ENCODE results near the gene OBSCN.

The OBSCN gene, protein sequence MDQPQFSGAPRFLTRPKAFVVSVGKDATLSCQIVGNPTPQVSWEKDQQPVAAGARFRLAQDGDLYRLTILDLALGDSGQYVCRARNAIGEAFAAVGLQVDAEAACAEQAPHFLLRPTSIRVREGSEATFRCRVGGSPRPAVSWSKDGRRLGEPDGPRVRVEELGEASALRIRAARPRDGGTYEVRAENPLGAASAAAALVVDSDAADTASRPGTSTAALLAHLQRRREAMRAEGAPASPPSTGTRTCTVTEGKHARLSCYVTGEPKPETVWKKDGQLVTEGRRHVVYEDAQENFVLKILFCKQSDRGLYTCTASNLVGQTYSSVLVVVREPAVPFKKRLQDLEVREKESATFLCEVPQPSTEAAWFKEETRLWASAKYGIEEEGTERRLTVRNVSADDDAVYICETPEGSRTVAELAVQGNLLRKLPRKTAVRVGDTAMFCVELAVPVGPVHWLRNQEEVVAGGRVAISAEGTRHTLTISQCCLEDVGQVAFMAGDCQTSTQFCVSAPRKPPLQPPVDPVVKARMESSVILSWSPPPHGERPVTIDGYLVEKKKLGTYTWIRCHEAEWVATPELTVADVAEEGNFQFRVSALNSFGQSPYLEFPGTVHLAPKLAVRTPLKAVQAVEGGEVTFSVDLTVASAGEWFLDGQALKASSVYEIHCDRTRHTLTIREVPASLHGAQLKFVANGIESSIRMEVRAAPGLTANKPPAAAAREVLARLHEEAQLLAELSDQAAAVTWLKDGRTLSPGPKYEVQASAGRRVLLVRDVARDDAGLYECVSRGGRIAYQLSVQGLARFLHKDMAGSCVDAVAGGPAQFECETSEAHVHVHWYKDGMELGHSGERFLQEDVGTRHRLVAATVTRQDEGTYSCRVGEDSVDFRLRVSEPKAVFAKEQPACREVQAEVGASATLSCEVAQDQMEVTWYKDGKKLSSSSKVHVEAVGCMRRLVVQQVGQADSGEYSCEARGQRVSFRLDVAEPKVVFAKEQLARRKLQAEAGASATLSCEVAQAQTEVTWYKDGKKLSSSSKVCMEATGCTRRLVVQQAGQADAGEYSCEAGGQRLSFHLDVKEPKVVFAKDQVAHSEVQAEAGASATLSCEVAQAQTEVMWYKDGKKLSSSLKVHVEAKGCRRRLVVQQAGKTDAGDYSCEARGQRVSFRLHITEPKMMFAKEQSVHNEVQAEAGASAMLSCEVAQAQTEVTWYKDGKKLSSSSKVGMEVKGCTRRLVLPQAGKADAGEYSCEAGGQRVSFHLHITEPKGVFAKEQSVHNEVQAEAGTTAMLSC (N-terminal part only)

DNA sequence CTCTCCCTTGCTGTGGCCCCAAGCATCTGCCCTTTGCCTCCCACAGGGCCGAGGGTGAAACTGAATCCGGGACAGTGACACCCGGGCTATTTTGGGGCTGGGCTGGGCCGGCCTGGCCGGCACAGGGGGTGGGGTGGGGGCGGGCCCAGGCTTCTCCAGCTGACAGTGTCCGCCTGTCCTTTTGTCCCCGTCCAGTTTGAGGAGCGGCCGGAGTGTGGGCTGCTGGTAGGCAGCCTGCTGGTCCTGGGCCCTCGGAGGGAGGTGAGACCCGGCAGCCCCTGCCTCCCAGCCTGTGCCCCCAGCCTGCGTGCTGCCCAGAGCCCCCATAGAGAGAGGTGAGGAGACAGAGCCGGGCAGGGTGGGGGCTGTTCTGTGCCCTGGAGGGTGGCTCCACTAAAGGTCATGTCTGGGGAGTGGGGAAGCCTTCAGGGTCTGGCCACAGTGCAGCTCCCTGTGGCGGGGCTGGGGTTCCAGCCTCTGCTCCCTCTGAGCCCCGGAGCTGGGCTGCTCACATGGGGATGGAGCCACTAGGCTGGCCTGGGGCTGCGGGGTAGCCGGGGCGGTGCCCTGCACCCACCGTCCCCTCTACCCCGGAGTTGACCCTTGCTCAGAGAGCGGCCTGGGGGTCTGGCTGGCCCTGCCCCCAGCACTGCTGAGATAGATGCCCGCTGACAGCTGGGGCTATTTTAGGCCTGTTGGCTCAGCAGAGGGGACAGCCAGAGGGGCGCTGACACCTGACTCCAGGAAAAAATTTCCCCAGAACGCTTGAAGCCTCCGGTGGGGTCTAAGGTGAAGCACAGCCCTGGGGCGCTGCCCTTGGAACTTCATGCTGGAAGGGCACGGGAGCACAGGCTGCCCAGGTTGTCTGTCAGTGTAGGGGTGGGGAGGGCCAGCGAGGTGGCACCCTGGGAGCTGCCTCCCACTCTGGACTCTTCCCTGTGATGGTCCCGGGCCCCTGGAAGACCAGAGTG lies at the start of gene OBSCN:
OBSCN (plus strand) TSS at position 194 of the 971 bp plus-strand sequence. CDS start 3,740 bp downstream, outside the sequence.
- DNase-seq, result no peak

DNA sequence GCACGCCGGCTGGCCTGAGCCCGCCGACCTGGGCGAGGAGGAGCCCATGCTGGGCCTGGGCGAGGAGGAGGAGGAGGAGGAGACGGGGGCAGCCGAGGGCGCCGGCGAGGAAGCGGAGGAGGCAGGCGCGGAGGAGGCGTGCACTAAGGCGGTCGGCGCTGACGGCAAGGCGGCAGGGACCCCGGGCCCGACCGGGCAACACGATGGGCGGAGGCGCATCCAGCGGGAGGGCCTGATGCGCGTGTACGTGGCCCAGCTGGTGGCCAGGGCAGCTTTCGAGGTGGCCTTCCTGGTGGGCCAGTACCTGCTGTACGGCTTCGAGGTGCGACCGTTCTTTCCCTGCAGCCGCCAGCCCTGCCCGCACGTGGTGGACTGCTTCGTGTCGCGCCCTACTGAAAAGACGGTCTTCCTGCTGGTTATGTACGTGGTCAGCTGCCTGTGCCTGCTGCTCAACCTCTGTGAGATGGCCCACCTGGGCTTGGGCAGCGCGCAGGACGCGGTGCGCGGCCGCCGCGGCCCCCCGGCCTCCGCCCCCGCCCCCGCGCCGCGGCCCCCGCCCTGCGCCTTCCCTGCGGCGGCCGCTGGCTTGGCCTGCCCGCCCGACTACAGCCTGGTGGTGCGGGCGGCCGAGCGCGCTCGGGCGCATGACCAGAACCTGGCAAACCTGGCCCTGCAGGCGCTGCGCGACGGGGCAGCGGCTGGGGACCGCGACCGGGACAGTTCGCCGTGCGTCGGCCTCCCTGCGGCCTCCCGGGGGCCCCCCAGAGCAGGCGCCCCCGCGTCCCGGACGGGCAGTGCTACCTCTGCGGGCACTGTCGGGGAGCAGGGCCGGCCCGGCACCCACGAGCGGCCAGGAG lies 49.5 kb upstream of the OBSCN start:
- no peak for DNase-seq

DNA sequence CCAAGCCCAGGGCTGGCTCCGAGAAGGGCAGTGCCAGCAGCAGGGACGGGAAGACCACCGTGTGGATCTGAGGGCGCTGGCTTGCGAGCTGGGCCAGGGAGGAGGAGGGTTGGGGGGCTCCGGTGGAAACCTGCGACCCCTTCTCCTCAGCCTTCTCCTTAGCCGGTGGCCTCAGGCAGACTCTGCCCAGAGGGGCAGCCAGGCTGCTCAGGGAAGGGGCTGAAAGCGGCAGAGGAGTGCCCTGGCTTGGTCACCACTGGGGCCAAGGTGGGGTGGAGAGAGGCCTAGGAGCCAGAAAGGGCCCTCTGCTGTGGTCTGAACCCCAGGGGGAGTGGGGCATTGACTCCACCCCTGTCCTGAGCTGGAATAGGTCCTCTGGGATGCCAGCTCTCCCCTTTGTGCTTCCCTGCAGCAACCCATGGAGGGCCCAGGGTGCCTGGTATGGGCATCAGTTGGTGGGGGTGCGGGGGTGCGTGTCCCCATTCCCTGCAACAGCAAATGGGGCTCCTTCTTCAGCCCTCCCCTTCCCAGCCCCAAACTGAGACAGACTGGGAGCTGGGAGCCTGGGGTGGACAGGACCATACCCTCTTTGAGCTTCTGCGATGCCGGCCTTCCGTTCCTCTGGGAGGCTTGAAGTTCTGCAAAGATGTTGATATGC lies 48.7 kb upstream of the OBSCN start:
- no peak for DNase-seq

DNA sequence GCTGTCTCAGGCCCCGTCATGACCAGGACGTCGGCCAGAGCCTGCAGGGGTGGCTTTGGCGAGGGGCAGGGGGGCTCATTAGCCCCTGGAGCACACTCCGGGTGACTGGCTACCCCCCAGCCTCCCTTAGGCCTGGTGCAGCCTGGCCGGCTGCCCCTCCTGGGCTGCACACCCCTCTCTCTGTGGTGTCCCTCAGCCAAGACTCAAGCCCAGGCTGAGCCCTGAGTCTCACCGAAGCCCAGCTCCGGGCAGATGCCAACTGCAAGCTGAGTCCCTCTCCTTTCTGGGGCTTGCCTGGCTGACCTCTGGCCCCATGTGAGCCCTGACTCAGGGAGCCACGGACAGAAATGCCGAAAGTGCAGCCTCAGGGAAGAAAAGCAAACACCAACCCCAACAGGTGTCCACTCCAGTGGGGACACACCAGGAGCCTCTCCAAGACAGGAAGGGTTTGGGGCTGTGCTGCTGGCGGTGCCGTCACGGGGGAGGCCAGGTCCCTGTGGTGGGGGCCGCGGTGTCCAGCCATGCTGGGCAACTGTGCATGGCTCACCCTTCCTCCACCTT lies 47.6 kb upstream of the OBSCN start:
- DNase-seq, result no peak

DNA sequence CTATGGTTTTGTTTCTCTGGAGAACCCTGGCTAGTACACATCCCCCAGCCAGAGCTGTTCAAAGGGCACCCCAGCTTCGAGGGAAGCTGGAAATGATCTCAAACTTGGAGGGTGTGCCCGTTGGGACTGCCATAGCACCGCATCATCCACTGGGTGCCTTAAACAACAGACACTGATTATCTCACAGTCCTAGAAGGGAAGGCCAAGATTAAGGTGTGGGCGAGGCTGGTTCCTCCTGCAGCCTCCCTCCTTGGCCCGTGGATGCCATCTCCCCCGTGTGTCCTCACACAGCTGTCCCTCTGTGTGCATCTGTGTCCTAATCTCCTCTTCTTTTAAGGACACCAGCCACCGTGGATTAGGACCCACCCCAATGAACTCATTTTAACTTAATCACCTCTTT lies 46.5 kb upstream of the OBSCN start:
- DNase-seq, result no peak

DNA sequence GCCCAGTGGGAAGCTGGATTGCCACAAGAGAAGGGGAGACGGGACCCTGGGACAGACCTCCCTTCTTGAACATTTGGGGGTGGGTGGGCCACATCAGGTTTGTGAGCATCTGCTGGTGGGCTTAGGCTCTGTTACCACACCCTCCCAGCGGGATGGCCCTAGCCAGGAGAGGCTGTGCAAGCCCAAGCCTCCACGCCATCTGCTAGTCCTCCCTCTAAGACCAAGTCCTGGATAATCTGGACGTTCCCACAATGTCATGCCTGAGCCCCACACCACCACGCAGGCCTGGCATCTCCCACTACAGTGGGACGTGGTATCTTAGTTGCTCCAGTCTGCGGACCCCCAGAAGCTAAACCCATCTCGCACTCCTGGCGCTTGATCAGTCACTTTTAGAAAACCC lies 46.0 kb upstream of the OBSCN start:
- no peak for DNase-seq

DNA sequence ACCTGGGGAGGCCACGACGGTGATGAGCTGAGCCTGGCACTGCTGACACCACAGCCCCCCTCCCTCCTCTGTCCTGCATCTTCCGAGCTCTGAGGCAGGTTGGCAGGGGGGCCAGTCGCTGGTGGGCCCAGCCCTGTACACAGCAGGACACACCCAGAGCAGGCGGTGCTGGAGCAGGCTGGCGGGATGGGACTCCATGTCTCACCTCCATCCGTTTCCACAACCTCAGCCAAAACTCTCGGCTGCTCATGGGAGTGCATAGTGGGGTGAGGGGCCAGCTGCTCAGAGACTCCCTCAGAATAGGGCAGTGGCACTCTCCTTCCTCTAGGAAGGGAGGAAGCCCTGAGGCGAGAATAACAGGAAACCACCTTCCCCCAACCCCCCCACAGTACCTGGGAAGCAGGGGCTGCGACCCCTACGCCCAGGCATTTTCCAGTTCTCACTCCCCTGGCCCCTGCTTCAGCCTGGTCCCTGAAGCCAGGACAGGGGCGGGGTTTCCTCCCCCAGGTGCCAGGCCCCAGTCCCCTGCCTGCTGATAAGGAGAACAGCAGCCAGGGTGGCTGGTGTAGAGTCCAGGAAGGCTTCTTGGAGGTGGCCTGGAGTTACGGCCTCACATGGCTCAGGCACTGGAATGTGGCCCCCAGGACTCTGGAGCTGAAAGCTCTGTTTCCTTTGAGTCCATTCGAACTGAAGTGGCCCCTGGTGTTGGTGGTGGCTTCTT lies 45.4 kb upstream of the OBSCN start:
- no peak for DNase-seq

DNA sequence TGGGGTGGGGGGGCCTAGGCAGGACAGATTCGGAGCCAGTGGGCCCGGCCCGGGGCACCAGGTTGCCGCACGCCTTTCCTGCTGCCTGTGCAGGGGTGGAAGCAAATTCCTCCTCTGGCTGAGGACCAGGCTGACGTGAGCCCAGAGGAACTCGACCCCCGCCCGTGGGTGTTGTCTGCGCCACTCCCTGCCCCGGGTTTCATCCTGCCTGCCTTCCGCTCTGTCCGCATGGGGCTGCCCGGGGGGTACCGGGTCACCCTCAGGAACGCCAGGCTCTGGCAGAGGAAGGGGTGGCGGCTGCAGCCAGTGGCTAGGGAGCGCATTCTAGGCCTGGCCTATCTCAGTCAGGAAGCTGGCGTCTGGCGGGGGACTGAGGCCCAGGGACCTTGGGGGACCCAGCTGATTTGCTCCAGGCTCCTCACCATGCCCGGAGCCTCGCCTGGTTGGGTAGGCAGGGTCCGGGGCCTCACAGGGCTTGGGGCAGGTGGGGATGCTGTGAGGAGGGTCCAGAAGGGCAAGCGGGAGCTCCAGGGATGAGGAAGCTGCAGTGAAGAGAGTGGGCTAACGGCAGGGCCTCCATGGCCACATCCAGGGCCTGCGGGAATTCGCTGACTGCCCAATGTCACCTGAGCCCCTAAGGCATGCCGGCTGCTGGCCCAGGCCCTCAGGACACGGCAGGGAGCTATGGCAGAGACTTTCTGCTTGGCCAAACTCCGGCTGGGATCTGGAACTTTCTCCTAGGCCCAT lies 44.7 kb upstream of the OBSCN start:
- DNase-seq, result no peak

DNA sequence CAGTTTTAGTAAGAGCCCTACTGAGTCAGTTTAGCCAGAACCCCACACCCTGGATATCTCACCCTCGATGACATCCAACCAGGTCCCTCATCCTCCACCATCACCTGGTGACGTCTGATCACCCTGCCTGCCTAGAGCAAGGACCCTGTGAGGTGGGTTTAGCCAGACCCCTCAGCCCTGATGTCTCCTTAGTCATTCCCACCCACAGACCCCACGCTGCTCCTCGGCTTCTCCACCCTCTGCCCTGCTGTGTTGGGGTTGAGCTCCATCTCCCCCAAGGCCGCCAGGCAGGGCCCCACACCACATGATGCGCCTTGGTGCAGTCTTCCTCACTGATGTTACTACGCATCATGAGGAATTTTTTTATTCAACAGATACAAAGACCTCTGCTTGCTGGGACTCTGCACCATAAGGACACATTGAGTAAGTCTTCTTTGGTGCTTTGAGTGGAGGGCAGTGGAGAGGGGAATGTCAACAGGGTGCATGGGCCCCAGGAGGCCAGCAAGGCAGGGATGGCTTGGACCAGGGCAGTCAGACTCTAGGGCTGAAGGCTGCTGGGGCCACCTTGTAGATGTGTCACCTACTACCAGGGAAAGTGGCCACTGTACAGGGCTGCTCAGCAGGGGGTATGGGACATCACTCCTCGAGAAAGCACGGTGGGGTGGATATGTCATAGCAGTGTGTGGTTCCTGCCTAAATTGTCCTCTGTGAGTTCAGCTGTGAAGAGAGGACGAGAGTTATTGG lies 43.9 kb upstream of the OBSCN start:
- no peak for DNase-seq

DNA sequence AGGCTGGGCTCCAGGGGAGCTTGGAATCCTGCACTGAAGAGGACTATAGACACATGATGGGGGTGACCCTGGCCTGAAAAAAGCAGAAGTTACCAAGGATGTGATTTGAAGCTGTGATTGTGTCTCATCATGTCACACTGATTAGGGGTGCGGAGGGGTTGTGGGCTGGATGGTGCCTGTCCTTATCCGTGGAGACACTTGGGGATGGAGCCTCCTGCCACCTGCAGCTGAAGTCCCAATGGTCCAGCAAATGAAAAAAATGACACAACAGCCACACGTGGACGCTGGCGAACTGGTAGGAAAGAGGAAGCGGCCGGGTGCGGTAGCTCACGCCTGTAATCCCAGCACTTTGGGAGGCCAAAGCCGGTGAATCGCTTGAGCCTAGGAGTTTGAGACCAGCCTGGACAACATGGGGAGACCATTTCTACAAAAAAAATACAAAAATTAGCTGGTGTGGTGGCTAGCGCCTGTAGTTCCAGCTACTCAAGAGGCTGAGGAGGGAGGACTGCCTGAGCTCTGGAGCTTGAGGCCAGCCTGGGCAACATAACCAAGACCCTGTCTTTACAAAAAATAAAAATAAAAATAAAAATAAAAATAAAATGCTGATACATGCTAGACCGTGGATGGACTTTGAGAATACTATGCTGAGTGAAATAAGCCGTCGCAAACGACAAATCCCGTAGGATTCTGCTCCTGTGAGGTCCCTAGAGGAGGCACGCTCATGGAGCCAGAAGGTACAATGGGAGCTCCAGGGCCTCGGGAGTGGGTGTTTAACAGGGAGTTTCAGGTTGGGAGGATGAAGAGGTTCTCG lies 43.1 kb upstream of the OBSCN start:
- no peak for DNase-seq

DNA sequence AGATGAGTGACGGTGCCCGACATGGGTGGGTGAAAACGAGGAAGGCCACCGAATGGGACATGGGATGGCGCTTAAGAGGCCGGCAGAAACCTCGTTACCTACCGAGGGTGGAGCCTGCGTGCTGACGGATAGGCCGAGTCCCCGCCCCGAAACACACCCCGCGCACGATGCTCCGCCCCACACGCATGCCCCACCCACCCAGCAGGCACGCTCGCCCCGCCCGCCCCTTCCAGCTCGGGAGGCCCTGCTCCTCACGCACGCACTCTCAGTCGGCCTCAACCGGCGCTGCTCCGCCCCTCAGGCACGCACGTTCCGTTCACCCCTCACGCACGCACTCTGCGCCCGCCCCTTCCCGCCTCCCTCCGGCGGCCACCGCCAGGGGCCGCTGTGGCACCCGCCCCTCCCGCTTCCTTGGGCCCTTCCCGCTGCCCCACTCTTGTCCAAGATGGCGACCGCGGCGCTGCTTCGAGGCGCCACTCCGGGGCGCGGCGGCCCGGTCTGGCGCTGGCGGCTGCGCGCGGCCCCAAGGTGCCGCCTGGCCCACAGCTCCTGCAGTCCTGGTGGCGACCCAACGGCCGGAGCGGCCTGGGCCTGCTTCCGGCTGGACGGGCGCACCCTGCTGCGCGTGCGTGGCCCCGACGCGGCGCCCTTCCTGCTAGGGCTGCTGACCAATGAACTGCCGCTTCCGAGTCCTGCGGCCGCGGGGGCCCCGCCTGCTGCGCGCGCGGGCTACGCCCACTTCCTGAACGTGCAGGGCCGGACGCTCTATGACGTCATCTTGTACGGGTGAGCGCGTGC lies 42.3 kb upstream of the OBSCN start, which contains the start of gene IBA57:
IBA57 (plus strand) TSS at position 433 of the 798 bp plus-strand sequence; CDS start at position 446, 13 bp downstream.
- DNase-seq, result peak; percentile 99

DNA sequence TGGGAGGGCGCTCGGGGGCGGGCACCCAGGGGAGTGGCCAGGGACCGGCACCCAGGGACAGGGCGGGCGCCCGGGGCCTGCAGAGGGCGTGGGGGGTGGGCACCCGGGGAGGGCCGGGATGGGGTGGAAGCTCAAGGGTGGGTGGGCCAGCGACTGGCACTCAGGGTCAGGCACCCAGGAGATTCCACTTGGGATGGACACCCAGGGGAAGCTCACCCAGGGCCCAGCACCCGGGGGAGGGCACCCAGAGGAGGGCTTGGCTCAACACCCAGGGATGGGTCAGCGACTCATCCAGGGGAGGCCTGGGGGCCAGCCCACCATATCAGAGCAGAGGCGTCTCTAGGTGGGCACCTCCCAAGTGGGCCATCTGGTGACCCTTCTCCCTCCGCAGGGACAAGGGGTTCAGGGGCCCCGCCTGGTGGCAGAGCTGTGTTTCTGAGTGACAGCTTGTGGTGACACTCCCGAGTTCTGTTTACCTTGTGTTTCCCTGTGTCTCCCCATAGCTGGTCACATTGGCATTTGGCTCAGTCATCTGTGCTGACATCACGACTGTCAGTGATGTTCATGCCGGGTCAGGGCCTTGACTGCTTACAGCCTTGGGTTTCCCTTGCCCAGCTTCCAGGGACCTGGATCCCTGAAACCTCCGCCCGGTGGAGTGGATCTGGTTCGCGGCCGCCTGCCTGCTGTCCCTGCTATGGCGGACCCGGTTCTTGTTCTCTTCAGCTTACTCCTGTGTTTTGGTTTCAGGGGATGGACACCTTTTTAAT lies 41.5 kb upstream of the OBSCN start:
- DNase-seq, result peak; percentile 59

DNA sequence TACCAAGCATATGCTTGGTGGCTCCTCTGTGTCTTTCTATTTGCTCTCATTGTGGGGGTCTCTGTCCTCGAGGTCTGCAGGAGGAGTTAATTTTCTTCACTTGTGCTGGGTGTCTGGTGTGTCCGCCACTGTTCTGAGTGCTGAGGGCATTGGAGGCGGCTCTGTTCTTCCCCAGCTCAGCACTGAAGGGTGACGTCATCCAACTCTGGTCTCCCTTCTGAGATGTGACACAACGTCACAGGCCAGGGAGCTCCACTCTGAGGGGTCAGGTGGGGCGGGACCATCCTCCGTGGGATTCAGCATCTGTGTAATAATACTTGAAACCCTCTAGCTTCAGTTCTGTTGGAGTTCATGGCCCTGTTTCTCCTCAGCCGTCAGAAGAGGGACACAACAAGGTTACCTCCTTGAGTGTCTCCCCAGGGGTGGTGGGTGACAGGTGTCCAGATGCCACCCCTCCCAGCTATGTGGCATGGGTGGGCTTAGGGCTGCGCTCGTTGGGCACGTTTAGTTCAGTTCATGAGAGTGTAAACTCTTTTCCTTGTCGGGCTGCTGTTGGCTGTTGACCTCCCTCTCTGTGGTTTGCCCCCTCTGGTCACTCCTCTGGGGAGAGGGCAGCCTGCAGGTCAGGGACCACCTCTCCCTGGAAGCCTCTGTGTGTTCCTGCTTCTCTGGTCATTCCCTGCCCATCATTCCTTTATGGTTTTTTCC lies 39.1 kb upstream of the OBSCN start:
- no peak for DNase-seq

DNA sequence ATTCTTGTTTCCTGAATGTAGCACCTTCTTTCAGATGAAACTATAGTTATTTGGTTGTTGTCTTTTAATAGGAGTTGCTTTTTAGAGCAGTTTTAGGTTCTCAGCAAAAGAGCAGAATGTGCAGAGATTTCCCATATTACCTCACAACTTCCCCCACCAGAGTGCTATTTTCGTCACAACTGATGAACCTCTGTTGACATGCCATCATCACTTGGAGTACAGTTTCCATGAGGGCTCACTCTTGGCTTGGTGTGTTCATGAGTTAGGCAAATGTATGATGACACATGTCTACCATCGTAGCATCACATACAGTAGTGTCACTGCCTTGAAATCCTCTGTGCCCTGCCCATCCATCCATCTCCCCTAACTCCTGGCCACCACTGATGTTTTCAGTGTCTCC lies 38.5 kb upstream of the OBSCN start:
- DNase-seq, result no peak

All from activated CD8-positive, alpha-beta memory T cell treated with anti-CD3 and anti-CD28 coated beads, Interleukin-2, amount 50 U/mL, for 4 hours (primary cell).